Loucy (cell line): Measurements from ENCODE around the gene DENND2D.

Source experiments
- CTCF ChIP-seq: fragments of 200-600 bp; sonication (generic); conservative IDR thresholded peaks from 2 replicates; pipeline ENCODE4 v1.5.1; 2014; ENCODE audit warnings: mild to moderate bottlenecking, antibody characterized with exemption, low read length
- EZH2phosphoT487 ChIP-seq: fragments of 200-600 bp; IDR thresholded peaks from 2 replicates; pipeline ENCODE4 v1.6.1; 2018; ENCODE audit warnings: antibody characterized with exemption, mild to moderate bottlenecking, moderate library complexity, borderline replicate concordance

GRCh38 chr1:111238056-111238795 is 37.8 kb upstream of the DENND2D start:
- TF ChIP-seq CTCF (no peak), EZH2phosphoT487 (no peak)
